ENCODE data around the gene SSBP3. TPM values are rescaled to one million over a fixed set of nuclear protein-coding genes. Genes with fewer than 3 reads are reported as not detected.
"Not testable (repeated sequence)": the region's sequence is repeated elsewhere in the genome, so short reads cannot be mapped to it uniquely, and the experiment has no call there.

The SSBP3 gene
- total RNA-seq, 1 experiment from 2014 or later = 26.0 TPM

DNA sequence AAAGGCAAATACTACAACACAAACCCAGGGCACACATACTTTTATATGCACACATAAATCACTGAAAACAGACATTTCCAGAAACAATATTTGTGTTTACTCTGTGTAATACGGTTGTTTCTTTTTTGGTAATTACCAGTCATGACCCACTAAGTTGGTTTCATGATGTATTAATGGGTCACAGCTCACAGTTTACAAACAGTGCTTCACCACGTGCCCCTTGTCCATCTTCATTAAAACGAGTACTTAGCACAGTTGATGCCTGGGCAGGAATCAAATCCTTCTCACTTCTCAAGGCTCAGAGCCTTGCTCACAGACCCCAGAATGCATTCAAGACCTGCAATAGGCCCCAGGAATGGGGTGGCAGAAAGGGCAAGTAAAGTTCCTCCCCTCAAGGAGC is 13.8 kb downstream of the SSBP3 start:
- DNase-seq (ENCODE audit: low read depth) = no peak

DNA sequence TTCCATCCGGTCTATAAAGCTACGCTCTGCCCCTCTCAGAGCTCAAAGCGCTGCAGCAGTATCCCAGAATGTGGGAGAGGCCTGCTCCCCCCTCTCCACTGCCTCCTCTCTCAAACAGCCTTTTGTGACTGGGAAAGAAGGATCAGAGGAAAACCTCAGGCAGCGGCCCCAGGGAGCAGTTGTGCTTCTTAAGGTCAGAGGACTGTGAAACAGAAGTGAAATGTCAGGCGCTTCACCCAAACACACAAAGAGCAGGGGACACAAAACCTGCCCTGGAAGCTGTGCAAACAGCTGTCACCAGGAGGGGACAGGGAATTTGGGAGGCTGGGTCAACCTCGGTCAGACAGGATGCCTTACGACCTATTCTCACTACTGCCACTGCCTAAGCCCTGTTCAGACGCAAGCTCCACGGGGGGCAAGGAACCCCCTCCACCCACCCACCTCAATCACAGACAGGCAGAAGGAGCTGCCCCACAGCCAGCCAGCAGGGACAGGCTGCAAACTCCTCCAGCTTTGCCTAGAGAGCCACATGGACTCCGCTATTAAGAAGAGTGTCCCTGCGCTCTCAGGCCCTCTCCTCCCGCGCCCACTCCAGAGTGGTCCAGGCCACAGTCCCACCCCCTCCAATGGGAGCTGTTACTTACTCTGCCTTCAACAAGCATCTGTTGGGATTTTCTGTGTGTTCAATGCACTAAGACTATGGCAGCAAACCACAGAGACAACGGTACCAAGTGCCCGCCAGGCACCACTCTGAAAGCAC is 14.6 kb downstream of the SSBP3 start:
- DNase-seq (ENCODE audit: low read depth) = no peak

GRCh38 chr1:54390655-54391054 is 15.5 kb downstream of the SSBP3 start:
- no peak for DNase-seq (ENCODE audit: low read depth)

GRCh38 chr1:54389608-54390007 is 16.6 kb downstream of the SSBP3 start:
- not testable (repeated sequence) for DNase-seq (ENCODE audit: low read depth)

- no peak for DNase-seq (ENCODE audit: low read depth)
Measured at GRCh38 chr1:54387419-54387818, 18.8 kb downstream of the SSBP3 start.

DNA sequence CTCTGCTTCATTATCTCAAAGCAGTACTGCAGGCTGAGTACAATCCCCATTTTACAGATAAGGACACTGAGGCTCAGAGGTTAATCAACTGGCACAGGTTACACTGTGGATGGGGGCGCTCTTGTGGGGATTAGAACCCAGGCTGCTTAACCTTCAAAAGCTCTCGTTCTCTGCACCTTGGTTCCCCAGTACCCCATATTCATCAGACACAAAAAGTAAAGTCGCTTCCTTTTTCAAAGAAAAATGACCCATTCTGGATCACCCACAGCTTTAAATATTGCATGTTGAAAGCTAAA is 20.5 kb downstream of the SSBP3 start:
- DNase-seq (ENCODE audit: low read depth) = no peak

DNA sequence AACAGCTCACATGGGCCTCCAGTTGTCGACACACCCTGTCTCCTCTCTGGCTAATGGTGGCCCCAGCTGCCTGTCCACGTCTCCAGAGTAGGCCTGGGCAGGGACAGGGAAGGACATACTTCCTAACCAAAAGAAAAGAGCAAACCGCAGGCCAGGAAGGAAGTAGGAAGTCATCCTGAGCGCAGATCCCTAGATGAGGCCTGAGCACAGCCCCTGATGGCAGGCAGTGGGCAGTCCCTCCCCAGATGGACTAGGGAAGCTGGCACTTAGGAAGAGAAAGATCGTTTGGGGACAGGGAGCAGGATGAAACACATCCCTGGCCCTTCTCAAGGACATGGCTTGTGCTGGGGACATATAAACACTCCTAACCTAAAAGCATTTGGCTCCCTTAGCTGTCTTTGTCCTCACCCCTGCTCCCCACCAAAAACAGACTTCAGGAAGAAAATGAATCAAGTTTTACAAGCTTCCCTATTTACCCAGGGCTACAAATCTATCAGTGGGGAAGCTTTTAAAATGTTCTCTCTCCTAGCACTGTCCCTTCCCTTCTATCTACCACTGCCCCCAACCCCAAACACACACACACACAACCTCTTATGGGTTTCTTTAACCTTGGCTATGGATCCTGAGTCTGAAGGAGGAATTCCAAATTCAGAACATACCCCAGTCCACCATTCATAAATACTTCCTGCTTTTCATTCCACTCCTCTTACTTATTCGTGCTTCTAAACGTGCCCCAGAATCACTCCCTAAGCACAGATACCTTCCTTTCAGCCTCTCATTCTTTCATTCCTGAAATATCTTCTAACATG is 21.1 kb downstream of the SSBP3 start:
- DNase-seq (ENCODE audit: low read depth) = no peak

DNA sequence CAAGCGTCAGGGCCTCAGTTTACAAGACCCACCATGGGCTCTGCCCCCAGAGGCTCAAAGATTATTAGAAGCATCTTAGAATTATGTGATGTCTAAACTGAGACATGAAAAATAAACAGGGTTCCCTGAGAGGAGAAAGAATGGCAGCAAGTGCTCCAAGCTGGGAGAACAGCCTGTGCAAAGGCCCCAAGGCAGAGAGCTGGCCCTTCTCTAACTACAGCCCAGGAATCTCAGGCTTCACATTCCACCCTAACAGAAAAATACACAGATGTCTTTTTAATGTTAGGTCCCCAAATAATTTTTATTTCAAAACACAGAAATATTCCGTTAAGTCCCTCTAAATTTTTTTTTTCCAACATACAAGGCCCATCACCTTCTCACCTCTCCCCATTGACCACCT is 21.7 kb downstream of the SSBP3 start:
- no peak for DNase-seq (ENCODE audit: low read depth)

- DNase-seq (ENCODE audit: low read depth) = no peak
Measured at GRCh38 chr1:54381524-54381923, 24.7 kb downstream of the SSBP3 start.

DNA sequence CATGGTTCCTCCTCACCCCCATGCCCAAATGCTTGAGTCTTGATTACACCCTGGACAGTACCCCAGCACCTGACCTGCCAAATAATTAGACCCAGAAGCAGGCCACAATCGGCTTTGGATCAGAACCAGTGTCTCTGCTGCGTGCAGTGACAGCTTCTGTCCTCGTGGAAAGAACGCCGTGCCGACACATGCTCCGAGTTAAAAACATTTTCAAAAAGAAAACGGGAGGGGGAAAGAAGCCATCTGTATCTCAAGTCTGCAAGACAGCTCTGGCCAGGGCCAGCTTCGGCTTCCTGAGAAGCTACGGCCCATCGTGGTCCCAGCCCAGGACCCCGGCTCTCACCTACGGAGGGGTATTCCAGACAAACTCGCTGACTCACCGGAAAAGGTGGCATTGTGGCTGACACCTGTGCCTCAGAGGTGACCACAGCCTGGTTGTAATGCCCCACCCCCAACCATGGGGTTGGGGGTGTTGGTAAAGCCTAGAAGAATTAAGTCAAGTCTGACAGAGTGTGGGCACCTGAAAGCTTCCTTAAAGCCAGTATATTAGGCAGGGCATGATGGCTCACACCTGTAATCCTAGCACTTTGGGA is 25.8 kb downstream of the SSBP3 start:
- DNase-seq (ENCODE audit: low read depth) = no peak

- DNase-seq (ENCODE audit: low read depth) = no peak
Measured at GRCh38 chr1:54379555-54380289, 26.5 kb downstream of the SSBP3 start.

- DNase-seq (ENCODE audit: low read depth) = no peak
Measured at GRCh38 chr1:54378874-54379554, 27.2 kb downstream of the SSBP3 start.

- no peak for DNase-seq (ENCODE audit: low read depth)
Measured at GRCh38 chr1:54378157-54378873, 27.9 kb downstream of the SSBP3 start.

DNA sequence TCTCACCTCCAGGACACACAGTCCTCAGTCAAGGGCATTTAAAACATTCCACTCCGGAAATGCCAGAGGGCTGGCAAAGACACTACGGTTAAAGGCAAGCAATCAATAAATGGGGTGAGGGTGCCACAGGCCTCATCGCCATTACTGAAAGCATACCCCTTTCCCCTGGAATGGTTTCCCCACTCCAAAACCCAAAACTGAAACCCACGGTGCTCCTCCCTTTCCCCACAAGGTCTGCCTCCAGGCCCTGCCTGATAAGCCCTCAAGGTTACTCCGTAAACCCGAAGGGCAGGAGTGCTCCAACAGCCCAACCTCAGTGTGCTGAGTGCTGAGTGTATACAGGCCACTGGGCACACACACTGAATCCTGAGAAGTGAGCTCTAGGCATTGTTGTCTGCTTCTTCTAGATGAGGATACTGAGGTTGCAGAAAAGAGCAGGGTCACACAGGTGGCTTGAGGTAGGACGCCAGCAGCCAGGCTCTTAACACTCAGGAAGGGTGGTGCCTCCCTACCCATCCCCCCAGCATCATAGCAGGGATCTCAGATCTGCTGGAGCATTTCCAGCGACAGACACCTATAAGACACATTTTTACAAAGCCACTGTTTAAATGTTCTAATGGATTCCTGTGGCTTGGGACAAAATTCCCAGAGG is 29.0 kb downstream of the SSBP3 start:
- no peak for DNase-seq (ENCODE audit: low read depth)

DNA sequence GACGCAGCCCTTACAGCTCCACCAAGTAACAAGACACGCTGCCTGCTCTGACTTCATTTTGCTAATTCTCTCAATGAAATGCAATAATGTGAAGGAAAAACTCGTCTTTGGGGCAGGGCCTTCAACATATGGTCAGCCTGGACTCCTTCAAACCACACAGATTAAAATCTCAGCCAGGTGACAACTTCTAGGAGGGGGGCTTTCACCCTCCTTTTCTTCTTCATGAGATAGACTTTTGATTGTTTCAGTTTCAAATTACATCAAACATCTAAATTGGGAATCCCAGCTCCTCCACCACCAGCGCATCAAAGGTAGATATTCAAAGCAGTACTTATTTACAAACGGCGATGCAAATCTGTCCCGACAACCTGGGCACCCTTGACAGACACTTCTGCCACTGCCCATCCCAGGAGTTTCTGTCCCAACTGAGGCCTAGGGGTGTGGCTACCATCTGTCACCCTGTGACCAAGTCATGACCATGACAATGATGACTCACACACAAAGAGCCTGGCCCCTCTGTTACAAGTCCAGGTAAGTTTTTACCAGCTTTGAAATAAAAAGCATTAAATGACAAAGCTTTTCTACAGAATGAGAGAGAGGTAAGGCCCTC is 29.7 kb downstream of the SSBP3 start:
- no peak for DNase-seq (ENCODE audit: low read depth)

DNA sequence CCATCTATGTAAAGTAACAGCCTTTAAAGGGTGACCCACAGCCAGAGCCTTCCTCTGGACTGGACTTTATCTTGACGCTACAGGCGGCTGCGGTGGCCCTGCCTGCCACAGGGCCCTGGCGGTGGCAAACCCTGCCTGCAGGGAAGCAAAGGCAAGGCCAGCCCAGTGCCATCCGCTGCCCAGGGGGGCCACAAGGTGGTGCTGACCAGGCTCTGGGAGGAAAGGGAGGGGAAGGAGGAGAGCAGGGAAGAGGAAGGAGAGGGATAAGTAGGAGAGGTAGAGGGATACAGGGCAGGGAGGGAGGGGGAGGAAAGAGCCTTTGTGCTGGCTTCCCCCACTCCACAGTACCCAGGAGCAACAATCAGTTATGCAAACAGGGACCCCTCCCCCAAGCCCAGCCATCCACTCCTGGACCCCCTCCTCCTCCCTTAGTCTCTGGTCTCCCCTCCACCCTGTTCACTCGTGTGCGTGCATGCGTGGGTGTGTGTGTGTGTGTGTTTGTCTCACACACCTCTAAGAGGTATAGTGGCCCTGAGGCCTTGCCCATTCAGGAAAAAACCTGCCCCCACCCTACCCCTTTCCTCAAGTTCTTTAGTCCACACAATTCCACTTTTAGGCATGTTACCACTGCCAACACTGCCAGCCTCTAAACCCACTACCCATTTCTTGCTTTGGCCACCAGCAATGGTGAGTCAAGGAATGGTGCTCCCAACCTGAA is 30.3 kb downstream of the SSBP3 start:
- no peak for DNase-seq (ENCODE audit: low read depth)

GRCh38 chr1:54375298-54375697 is 30.9 kb downstream of the SSBP3 start:
- no peak for DNase-seq (ENCODE audit: low read depth)

DNA sequence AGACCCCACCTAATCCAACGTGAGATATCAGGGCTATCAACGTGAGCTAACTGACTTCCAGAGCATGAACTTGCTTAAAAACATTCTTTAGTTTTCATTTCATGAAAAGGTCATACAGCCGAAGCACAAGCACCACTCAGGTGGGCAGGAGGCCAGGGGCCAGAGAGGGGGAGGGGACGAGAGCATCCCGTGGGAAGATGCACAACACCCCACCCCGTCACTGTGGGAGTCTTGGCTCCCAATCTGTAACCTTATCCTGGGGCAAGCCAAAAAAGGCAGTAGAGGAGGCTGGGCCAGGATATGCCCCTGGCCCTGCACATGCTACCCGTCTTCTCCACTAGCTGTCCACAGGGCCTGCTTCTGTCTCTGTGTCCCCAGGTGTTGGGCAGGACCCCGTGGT is 31.4 kb downstream of the SSBP3 start:
- DNase-seq (ENCODE audit: low read depth) = no peak

GRCh38 chr1:54372978-54373377 is 33.2 kb downstream of the SSBP3 start:
- no peak for DNase-seq (ENCODE audit: low read depth)

GRCh38 chr1:54371942-54372275 is 34.3 kb downstream of the SSBP3 start:
- DNase-seq (ENCODE audit: low read depth) = no peak
